Endothelial cell of umbilical vein (primary cell): ENCODE measurements around the gene PARD3B. TPM values are rescaled to one million over a fixed set of nuclear protein-coding genes. Genes with fewer than 3 reads are reported as not detected.

ENCODE experiments used
- BruUV-seq: library from RNA; stranded (reverse); fragments of 400-500 nt; replicated peaks from 2 replicates; lab custom pipeline; 2021; lab: Mats Ljungman, UMichigan
- CTCF ChIA-PET: fragments of 300-600, 350-600 bp; sonication (Branson Sonifier 250); formaldehyde crosslinking; loops from one replicate; lab custom pipeline; 2021; ENCODE audit warnings: antibody characterized with exemption, inconsistent platforms; lab: Charles Lee
- POLR2A ChIA-PET: fragments of 300-600, 350-600 bp; sonication (Branson Sonifier 250); formaldehyde crosslinking; loops from one replicate; lab custom pipeline; 2021; ENCODE audit warnings: antibody characterized with exemption, inconsistent platforms; lab: Charles Lee
- DNase-seq: peaks from one replicate; pipeline ENCODE4 v3.0.0-alpha.2; 2011; ENCODE audit warnings: low read depth, low spot score
- FAIRE-seq: peaks from 2 replicates; lab custom pipeline; 2011; peaks lifted over from hg19 to GRCh38; lab: Jason Lieb, UNC
- H2AFZ ChIP-seq: 2 replicates; pipeline ENCODE4 v1.6.0; 2012; ENCODE audit warnings: low read depth, low read length, control low read depth, inconsistent platforms
- H3K27ac ChIP-seq: 2 replicates; pipeline ENCODE4 v1.5.1; 2011; ENCODE audit warnings: low read depth, mild to moderate bottlenecking, control low read depth, low read length, moderate library complexity; ENCODE audit not compliant: insufficient read depth
- H3K27me3 ChIP-seq, 2 experiments: 2 replicates each; pipeline versions ENCODE4 v1.6.0 to v1.6.1; 2011; ENCODE audit warnings: low read length in 2 of 2, mixed read lengths in 1 of 2; ENCODE audit not compliant: control insufficient read depth in 2 of 2, insufficient read depth in 2 of 2
- H3K36me3 ChIP-seq, 2 experiments: 2 replicates in 1 of 2; 3 replicates in 1 of 2; pipeline ENCODE4 v1.5.1; 2011; ENCODE audit warnings: low read length in 2 of 2, mild to moderate bottlenecking in 1 of 2, moderate library complexity in 1 of 2; ENCODE audit not compliant: control insufficient read depth in 2 of 2, insufficient read depth in 2 of 2; ENCODE audit errors: extremely low read depth in 1 of 2
- H3K4me1 ChIP-seq: 3 replicates; pipeline ENCODE4 v1.5.1; 2011; ENCODE audit warnings: mild to moderate bottlenecking, low read length; ENCODE audit not compliant: control insufficient read depth, insufficient read depth; ENCODE audit errors: extremely low read depth
- H3K4me2 ChIP-seq: 2 replicates; pipeline ENCODE4 v1.6.1; 2011; ENCODE audit warnings: low read length, control low read depth, mixed read lengths; ENCODE audit not compliant: insufficient read depth
- H3K4me3 ChIP-seq, 3 experiments: fragments of 200-600 bp in 1 of 3; sonication (generic), shearing (Covaris generic) in 1 of 3; replicated peaks in 1 of 3; 2 replicates each; pipeline ENCODE4 v1.5.1; 2011 to 2016; ENCODE audit warnings: control low read depth in 3 of 3, low read length in 3 of 3, mild to moderate bottlenecking in 2 of 3, inconsistent platforms in 1 of 3, low read depth in 1 of 3, moderate library complexity in 1 of 3; ENCODE audit not compliant: insufficient read depth in 1 of 3
- H3K79me2 ChIP-seq: 2 replicates; pipeline ENCODE4 v1.6.0; 2012; ENCODE audit warnings: low read length, inconsistent platforms; ENCODE audit not compliant: control insufficient read depth, insufficient read depth
- H3K9ac ChIP-seq: replicated peaks from 2 replicates; pipeline ENCODE3; 2011; ENCODE audit warnings: low read length, control low read depth; ENCODE audit not compliant: insufficient read depth; ENCODE audit errors: extremely low read depth
- H3K9me1 ChIP-seq: replicated peaks from 3 replicates; pipeline ENCODE4 v1.6.0; 2011; ENCODE audit warnings: mild to moderate bottlenecking, low read length; ENCODE audit not compliant: control insufficient read depth, insufficient read depth; ENCODE audit errors: extremely low read depth
- H3K9me3 ChIP-seq: replicated peaks from 2 replicates; pipeline ENCODE4 v1.5.1; 2012; ENCODE audit warnings: low read length, inconsistent platforms; ENCODE audit not compliant: control insufficient read depth, insufficient read depth
- H4K20me1 ChIP-seq: replicated peaks from 2 replicates; pipeline ENCODE3; 2011; ENCODE audit warnings: mild to moderate bottlenecking, low read length; ENCODE audit not compliant: control insufficient read depth, insufficient read depth; ENCODE audit errors: extremely low read depth
- EZH2 ChIP-seq: IDR thresholded peaks from 2 replicates; pipeline ENCODE4 v1.6.1; 2012; ENCODE audit warnings: borderline replicate concordance, low read depth, mild to moderate bottlenecking, moderate library complexity, low read length, inconsistent platforms; ENCODE audit not compliant: severe bottlenecking
- FOS ChIP-seq: IDR thresholded peaks from 2 replicates; pipeline ENCODE4 v1.6.1; 2011; ENCODE audit warnings: mild to moderate bottlenecking, low read length, moderate library complexity, borderline replicate concordance; ENCODE audit not compliant: insufficient read depth
- GATA2 ChIP-seq: IDR thresholded peaks from 2 replicates; pipeline ENCODE4 v1.7.0; 2011; ENCODE audit warnings: low read depth, mild to moderate bottlenecking, moderate library complexity, mixed read lengths, low read length; ENCODE audit not compliant: insufficient read length, insufficient read depth
- JUN ChIP-seq: IDR thresholded peaks from 2 replicates; pipeline ENCODE4 v1.6.1; 2011; ENCODE audit warnings: borderline replicate concordance, low read depth; ENCODE audit not compliant: insufficient read length, insufficient read depth
- MYC ChIP-seq: IDR thresholded peaks from one replicate; pipeline ENCODE4 v1.6.1; 2011; ENCODE audit warnings: mild to moderate bottlenecking, low read depth, low read length
- POLR2A ChIP-seq: IDR thresholded peaks from 2 replicates; pipeline ENCODE4 v1.6.1; 2012; ENCODE audit warnings: low read depth, mild to moderate bottlenecking, control low read depth, low read length
- POLR2AphosphoS5 ChIP-seq: IDR thresholded peaks from 2 replicates; pipeline ENCODE4 v1.6.1; 2012; ENCODE audit warnings: low read depth, mild to moderate bottlenecking, control low read depth, low read length, moderate library complexity; ENCODE audit not compliant: insufficient read depth
- dilution Hi-C: fragments of 300-500 bp; cut with MboI; formaldehyde crosslinking; loops from one replicate; pipeline ENCODE4 v1.15.0; 2019; ENCODE audit warnings: low sequenced_read_pairs; ENCODE audit not compliant: extremely low pct_ligation_motif_present
- intact Hi-C: fragments of 100-400 bp; cut with micrococcal nuclease; formaldehyde crosslinking; loops from one replicate; pipeline ENCODE4 v1.10.0; 2022
- polyA plus RNA-seq, 4 experiments: library from polyadenylated mRNA; depleted of rRNA in 3 of 4; stranded (reverse) in 3 of 4; unstranded in 1 of 4; fragments of >200 nt; gene quantifications; 2 replicates each; pipeline versions ENCODE4 v1.2.1 to v1.2.3, GENCODE V29; 2011 to 2012; ENCODE audit warnings: missing spikeins in 1 of 4
- total RNA-seq: library from RNA; stranded (reverse); gene quantifications from 2 replicates; pipeline ENCODE4 v1.2.3, GENCODE V29; 2021
- TF ChIP-seq, protein P1 (sequence below): IDR thresholded peaks from 2 replicates; pipeline ENCODE4 v1.6.1; 2011; ENCODE audit not compliant: insufficient read depth, insufficient read length
- TF ChIP-seq, protein P2 (sequence below), 2 donors: IDR thresholded peaks; 1 replicate in 1 of 2; 2 replicates in 1 of 2; pipeline ENCODE4 v1.5.1; 2011; ENCODE audit warnings: low read length in 2 of 2, mild to moderate bottlenecking in 2 of 2, moderate library complexity in 2 of 2, control low read depth in 1 of 2, inconsistent platforms in 1 of 2, low read depth in 1 of 2; ENCODE audit not compliant: insufficient read depth in 1 of 2; ENCODE audit errors: extremely low read depth in 1 of 2

Gene PARD3B
- total and polyA plus RNA-seq, 2 donors (not counting 3 experiments of a cell fraction or from before 2014, with no cell fraction given), result 2.2 to 30.9 TPM

DNA sequence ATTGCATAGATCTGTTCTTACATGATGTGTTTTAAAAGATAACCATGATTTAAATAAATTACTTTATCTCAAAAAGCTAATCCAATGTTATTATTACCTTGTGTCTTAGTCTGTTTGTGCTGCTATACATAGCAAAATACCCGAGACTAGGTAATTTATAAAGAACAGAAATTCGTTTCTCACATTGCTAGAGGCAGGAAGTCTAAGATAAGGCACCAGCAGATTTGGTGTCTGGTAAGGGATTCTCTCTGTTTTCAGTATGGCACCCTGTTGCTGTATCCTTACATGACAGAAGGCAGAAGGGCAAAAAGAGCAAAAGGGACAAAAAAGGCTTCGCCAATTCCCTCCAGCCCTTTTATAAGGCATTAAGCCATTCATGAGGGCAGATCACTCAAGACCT is 533.9 kb downstream of the PARD3B start:
- ChIA-PET POLR2A (no interaction called here), CTCF (interaction anchor here (2.0 kb wide), 1 partner anchor 597 kb away, joined by 4 read pairs; no protein-coding TSS in a partner anchor)
- H3K4me1 ChIP-seq, result no peaks in the 10 kb centered on the region
- no peaks in the 10 kb centered on the region for H3K9me1 ChIP-seq
- H3K36me3 ChIP-seq, result no peaks in the 10 kb centered on the region
- TF ChIP-seq, protein P1, sequence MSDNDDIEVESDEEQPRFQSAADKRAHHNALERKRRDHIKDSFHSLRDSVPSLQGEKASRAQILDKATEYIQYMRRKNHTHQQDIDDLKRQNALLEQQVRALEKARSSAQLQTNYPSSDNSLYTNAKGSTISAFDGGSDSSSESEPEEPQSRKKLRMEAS, result no peak
- TF ChIP-seq MYC (no peak), POLR2A (no peak), JUN (no peak), GATA2 (no peak), FOS (no peak), POLR2AphosphoS5 (no peak), EZH2 (no peak)
- TF ChIP-seq, protein P2, sequence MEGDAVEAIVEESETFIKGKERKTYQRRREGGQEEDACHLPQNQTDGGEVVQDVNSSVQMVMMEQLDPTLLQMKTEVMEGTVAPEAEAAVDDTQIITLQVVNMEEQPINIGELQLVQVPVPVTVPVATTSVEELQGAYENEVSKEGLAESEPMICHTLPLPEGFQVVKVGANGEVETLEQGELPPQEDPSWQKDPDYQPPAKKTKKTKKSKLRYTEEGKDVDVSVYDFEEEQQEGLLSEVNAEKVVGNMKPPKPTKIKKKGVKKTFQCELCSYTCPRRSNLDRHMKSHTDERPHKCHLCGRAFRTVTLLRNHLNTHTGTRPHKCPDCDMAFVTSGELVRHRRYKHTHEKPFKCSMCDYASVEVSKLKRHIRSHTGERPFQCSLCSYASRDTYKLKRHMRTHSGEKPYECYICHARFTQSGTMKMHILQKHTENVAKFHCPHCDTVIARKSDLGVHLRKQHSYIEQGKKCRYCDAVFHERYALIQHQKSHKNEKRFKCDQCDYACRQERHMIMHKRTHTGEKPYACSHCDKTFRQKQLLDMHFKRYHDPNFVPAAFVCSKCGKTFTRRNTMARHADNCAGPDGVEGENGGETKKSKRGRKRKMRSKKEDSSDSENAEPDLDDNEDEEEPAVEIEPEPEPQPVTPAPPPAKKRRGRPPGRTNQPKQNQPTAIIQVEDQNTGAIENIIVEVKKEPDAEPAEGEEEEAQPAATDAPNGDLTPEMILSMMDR (IDR thresholded peaks at IDR 0.05; ENCODE audit: extremely low read depth in 1 of 2, insufficient read depth in 1 of 2, low read depth in 1 of 2, low read length in 2 of 2), result no peak
- H3K27me3 ChIP-seq, result no peaks in the 10 kb centered on the region
- no TSS peak for BruUV-seq
- intact Hi-C loops, result no loop called here
- DNase-seq, result no peak
- no peak overlapping the region for H2AFZ ChIP-seq
- H4K20me1 ChIP-seq, result no peaks in the 10 kb centered on the region
- dilution Hi-C loops, result no loop called here
- no peak for FAIRE-seq
- H3K79me2 ChIP-seq, result no peaks in the 10 kb centered on the region
- no peak overlapping the region for H3K4me3 ChIP-seq
- H3K4me2 ChIP-seq, result no peak overlapping the region
- H3K9me3 ChIP-seq, result no peaks in the 10 kb centered on the region
- H3K9ac ChIP-seq, result no peak overlapping the region
- no peak overlapping the region for H3K27ac ChIP-seq
